Thyroid gland (tissue), 4 donors: ENCODE data around the gene ZBTB40. TPM values are rescaled to one million over a fixed set of nuclear protein-coding genes. Genes with fewer than 3 reads are reported as not detected.
A peak's percentile ranks its signal among the peaks of the same experiment; 100 is the strongest.

Experiments used
- DNase-seq, 2 donors: peaks; one replicate each; pipeline ENCODE4 v3.0.0-alpha.2; 2019
- H3K27ac ChIP-seq, 3 donors: fragments of 200-600 bp; sonication (generic); 1 replicate in 2 of 3; 2 replicates in 1 of 3; pipeline ENCODE4 v1.5.1; 2016 to 2019; ENCODE audit warnings: mild to moderate bottlenecking in 1 of 3, moderate library complexity in 1 of 3
- H3K27me3 ChIP-seq: fragments of 200-600 bp; sonication (generic); one replicate; pipeline ENCODE4 v1.5.1; 2019
- H3K36me3 ChIP-seq, 2 donors: fragments of 200-600 bp; sonication (generic); one replicate each; pipeline ENCODE4 v1.5.1; 2016 to 2019
- H3K4me1 ChIP-seq, 2 donors: fragments of 200-600 bp; sonication (generic); one replicate each; pipeline ENCODE4 v1.5.1; 2017 to 2019
- H3K4me3 ChIP-seq, 3 donors: fragments of 200-600 bp; sonication (generic); replicated peaks in 1 of 3; 1 replicate in 2 of 3; 2 replicates in 1 of 3; pipeline ENCODE4 v1.5.1; 2016; ENCODE audit warnings: mild to moderate bottlenecking in 1 of 3
- H3K9me3 ChIP-seq: fragments of 200-600 bp; sonication (generic); one replicate; pipeline ENCODE4 v1.5.1; 2017
- POLR2A ChIP-seq, 2 donors: fragments of 450-650 bp; IDR thresholded peaks; one replicate each; pipeline ENCODE4 v1.6.1; 2017; ENCODE audit warnings: antibody characterized with exemption in 2 of 2, mild to moderate bottlenecking in 2 of 2, moderate library complexity in 1 of 2
- WGBS, 2 donors: methylation state at CpG; one replicate each; pipeline ENCODE4 v1.1.5; 2017; 5-methylcytosine and 5-hydroxymethylcytosine counted together
- intact Hi-C: fragments of 100-400 bp; cut with DNase I; formaldehyde crosslinking; loops from one replicate; pipeline ENCODE4 v1.15.1; 2023
- total RNA-seq, 4 donors: library from RNA; depleted of rRNA; stranded (reverse); fragments of >200 nt; gene quantifications; one replicate each; pipeline ENCODE4 v1.2.3, GENCODE V29; 2016
- TF ChIP-seq, protein P1 (sequence below), 6 experiments: fragments of 200-600 bp in 3 of 6; fragments of 450-650 bp in 3 of 6; sonication (generic) in 3 of 6; IDR thresholded peaks; one replicate each; pipeline ENCODE4 v1.5.1; 2016 to 2019; ENCODE audit warnings: antibody characterized with exemption in 6 of 6, mild to moderate bottlenecking in 2 of 6, inconsistent platforms in 1 of 6, moderate library complexity in 1 of 6

Gene ZBTB40
- total RNA-seq, 4 donors from 2014 or later: 18.7 to 30.1 (median 23.8) TPM

DNA sequence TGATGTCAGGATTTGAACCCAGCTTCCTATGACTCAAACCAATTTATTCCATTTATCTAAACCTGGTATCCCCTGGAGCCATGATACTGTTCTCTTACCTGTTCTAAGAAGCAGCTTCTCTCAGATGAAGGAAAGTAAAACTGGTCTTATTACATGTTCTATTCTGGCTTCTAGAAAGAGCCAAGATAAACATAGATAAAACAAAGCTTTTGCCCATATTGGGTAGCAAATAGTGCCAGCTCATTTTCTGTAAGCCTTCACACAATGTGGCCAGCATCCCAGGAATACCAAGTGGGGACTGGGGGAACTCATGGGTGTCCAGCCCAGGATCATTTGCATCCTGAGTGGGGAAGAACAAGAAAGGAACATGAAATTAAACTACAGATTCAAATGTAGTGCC lies 58.2 kb downstream of the ZBTB40 start:
- Histone ChIP-seq H3K36me3 (peaks cover 27 to 35% of the 10 kb centered on the region in 2 donors), H3K4me3 (no peak overlapping the region), H3K27ac (peak overlapping the region in 2 of 3 donors; percentile 59 to 82)

DNA sequence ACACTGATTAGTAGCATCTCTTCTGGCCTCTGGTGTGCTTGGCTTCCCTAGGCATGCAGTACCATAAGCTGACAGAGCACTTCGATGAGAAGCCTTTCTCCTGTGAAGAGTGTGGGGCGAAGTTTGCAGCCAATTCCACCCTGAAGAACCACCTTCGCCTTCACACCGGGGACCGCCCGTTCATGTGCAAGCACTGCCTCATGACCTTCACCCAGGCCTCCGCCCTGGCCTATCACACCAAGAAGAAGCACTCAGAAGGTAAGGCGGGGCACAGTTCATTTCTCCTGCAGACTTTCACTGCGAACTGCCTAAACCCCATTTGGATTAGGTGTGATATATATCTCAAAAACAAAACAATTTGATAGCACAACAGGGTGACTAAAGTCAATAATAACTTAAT lies 61.2 kb downstream of the ZBTB40 start:
- Histone ChIP-seq H3K4me3 (no peak overlapping the region), H3K4me1 (peaks cover 0 to 14% of the 10 kb centered on the region in 2 donors), H3K27ac (no peak overlapping the region), H3K36me3 (peaks cover 32 to 52% of the 10 kb centered on the region in 2 donors), H3K27me3 (no peaks in the 10 kb centered on the region), H3K9me3 (no peaks in the 10 kb centered on the region)
- TF ChIP-seq POLR2A (IDR thresholded peaks at IDR 0.05): no peak
- TF ChIP-seq, protein P1, sequence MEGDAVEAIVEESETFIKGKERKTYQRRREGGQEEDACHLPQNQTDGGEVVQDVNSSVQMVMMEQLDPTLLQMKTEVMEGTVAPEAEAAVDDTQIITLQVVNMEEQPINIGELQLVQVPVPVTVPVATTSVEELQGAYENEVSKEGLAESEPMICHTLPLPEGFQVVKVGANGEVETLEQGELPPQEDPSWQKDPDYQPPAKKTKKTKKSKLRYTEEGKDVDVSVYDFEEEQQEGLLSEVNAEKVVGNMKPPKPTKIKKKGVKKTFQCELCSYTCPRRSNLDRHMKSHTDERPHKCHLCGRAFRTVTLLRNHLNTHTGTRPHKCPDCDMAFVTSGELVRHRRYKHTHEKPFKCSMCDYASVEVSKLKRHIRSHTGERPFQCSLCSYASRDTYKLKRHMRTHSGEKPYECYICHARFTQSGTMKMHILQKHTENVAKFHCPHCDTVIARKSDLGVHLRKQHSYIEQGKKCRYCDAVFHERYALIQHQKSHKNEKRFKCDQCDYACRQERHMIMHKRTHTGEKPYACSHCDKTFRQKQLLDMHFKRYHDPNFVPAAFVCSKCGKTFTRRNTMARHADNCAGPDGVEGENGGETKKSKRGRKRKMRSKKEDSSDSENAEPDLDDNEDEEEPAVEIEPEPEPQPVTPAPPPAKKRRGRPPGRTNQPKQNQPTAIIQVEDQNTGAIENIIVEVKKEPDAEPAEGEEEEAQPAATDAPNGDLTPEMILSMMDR (IDR thresholded peaks at IDR 0.05): no peak
- 96 to 97% methylated on average over 9 of the region's 9 CpGs for WGBS, 2 donors
- no peak for DNase-seq
- intact Hi-C loops: loop anchor here (10.0 kb wide), 1 partner anchor 48 kb away; no protein-coding TSS in a partner anchor

More for the DNA sequence above, 58.2 kb downstream of the ZBTB40 start:
- TF ChIP-seq POLR2A (IDR thresholded peaks at IDR 0.05): no peak
- TF ChIP-seq, protein P1 (IDR thresholded peaks at IDR 0.05): no peak
- no peaks in the 10 kb centered on the region for H3K9me3 ChIP-seq
- peaks cover 11 to 25% of the 10 kb centered on the region in 2 donors for H3K4me1 ChIP-seq
- no peaks in the 10 kb centered on the region for H3K27me3 ChIP-seq
- intact Hi-C loops: loop anchor here (10.0 kb wide), 1 partner anchor 45 kb away; no protein-coding TSS in a partner anchor
- DNase-seq: peak in 1 of 2 donors; percentile 29

DNA sequence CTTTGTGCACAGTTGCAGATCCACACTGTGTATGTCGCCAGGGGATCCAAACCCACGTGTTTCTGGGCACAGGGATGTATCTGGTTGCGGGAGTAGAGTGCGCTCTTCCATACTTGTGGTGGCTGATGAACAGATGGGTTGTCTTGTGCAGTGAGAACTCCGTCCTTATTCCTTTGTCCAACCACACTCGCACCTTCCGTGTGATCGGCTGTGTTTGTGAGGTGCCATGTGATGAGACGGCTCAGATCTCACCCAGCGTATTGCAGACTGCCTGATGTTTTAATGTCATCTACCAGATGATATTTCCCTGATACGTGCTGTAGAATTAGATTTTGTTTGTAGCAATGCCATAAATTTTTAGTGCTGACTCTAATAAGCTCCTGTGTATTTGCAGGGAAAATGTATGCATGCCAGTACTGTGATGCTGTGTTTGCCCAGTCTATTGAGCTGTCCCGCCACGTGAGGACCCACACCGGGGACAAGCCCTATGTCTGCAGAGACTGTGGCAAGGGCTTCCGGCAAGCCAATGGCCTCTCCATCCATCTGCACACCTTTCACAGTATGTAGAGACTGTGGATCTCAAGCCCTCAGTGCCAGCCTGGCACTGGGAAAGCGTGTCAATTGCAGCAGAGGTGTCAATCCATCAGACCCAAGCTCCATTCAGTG lies 65.4 kb downstream of the ZBTB40 start:
- no peaks in the 10 kb centered on the region for H3K9me3 ChIP-seq
- TF ChIP-seq, protein P1 (IDR thresholded peaks at IDR 0.05): no peak
- no peak for TF ChIP-seq POLR2A (IDR thresholded peaks at IDR 0.05)
- peaks cover 55 to 64% of the 10 kb centered on the region in 2 donors for H3K36me3 ChIP-seq
- no peak for DNase-seq
- 96 to 97% methylated on average over 16 of the region's 16 CpGs for WGBS, 2 donors
- no peak overlapping the region for H3K4me3 ChIP-seq
- H3K27me3 ChIP-seq: no peaks in the 10 kb centered on the region
- intact Hi-C loops: loop anchor here (10.0 kb wide), 1 partner anchor 52 kb away; no protein-coding TSS in a partner anchor
- no peak overlapping the region for H3K27ac ChIP-seq
- no peaks in the 10 kb centered on the region for H3K4me1 ChIP-seq

DNA sequence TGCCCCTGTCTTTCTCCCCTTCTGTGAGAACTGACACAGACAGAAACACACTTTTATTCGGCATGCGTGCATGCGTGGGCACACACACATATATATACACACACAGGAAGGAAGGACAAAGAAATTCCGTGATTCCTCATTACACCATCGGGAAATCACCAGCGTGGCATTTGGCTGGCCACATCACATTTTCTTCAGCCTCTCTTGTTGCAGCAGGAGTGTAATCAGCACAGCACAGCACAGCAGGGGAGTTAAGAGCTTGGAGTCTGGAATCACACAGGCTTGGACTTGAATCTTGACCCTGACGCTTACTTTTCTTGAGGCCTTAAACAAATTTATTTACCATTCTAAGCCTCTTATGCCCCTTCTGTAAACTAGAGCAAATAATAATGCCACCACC lies 66.3 kb downstream of the ZBTB40 start:
- H3K4me1 ChIP-seq: no peaks in the 10 kb centered on the region
- H3K4me3 ChIP-seq: no peak overlapping the region
- no peaks in the 10 kb centered on the region for H3K9me3 ChIP-seq
- no peak for DNase-seq
- 73 to 77% methylated on average over 7 of the region's 7 CpGs for WGBS, 2 donors
- intact Hi-C loops: loop anchor here (10.0 kb wide), 1 partner anchor 53 kb away; no protein-coding TSS in a partner anchor
- H3K27me3 ChIP-seq: no peaks in the 10 kb centered on the region
- no peak for TF ChIP-seq POLR2A (IDR thresholded peaks at IDR 0.05)
- TF ChIP-seq, protein P1 (IDR thresholded peaks at IDR 0.05): no peak
- no peak overlapping the region for H3K27ac ChIP-seq
- H3K36me3 ChIP-seq: peaks cover 54 to 61% of the 10 kb centered on the region in 2 donors

DNA sequence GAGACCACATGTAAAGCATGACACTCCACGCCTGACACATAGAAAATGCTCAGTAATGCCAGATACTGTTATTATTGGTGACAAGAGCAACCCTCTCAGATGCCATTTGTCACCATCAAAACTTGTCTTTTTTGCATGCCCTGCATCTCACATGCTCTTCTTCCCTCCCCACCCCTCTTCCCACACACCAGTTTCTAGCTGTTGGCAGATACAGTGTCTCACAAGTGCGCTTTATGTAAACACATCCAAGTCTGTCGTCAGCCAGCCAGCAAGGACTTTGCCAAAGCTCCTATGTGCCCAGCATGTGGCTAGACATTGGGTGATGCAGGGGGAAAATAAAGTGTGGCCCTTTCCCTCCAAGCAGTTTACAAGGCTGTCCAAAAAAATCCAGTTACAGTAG lies 66.7 kb downstream of the ZBTB40 start:
- Histone ChIP-seq H3K27me3 (no peaks in the 10 kb centered on the region), H3K27ac (no peak overlapping the region), H3K9me3 (no peaks in the 10 kb centered on the region), H3K4me3 (no peak overlapping the region), H3K4me1 (no peaks in the 10 kb centered on the region), H3K36me3 (peaks cover 51 to 59% of the 10 kb centered on the region in 2 donors)
- TF ChIP-seq POLR2A (IDR thresholded peaks at IDR 0.05): no peak
- TF ChIP-seq, protein P1 (IDR thresholded peaks at IDR 0.05): no peak
- 45 to 61% methylated on average over 3 of the region's 3 CpGs for WGBS, 2 donors
- DNase-seq: peak; percentile 34 to 38
- intact Hi-C loops: loop anchor here (10.0 kb wide), 1 partner anchor 54 kb away; no protein-coding TSS in a partner anchor
